ENCODE data around the gene TENM3.

- TF ChIP-seq, protein P1, sequence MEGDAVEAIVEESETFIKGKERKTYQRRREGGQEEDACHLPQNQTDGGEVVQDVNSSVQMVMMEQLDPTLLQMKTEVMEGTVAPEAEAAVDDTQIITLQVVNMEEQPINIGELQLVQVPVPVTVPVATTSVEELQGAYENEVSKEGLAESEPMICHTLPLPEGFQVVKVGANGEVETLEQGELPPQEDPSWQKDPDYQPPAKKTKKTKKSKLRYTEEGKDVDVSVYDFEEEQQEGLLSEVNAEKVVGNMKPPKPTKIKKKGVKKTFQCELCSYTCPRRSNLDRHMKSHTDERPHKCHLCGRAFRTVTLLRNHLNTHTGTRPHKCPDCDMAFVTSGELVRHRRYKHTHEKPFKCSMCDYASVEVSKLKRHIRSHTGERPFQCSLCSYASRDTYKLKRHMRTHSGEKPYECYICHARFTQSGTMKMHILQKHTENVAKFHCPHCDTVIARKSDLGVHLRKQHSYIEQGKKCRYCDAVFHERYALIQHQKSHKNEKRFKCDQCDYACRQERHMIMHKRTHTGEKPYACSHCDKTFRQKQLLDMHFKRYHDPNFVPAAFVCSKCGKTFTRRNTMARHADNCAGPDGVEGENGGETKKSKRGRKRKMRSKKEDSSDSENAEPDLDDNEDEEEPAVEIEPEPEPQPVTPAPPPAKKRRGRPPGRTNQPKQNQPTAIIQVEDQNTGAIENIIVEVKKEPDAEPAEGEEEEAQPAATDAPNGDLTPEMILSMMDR (IDR thresholded peaks at IDR 0.05), result no peak
- TF ChIP-seq POLR2A (IDR thresholded peaks at IDR 0.05), result no peak
- no peak for TF ChIP-seq POLR2AphosphoS5 (IDR thresholded peaks at IDR 0.05)
- TF ChIP-seq EP300 (IDR thresholded peaks at IDR 0.05; ENCODE audit: low read depth), result no peak
Measured at GRCh38 chr4:182749667-182750167, 506.5 kb downstream of the TENM3 start.
